IPS DF 6.9 (cell line): ENCODE measurements around the gene EZH1.
A peak's percentile ranks its signal among the peaks of the same experiment; 100 is the strongest.
"Not testable (repeated sequence)": the region's sequence is repeated elsewhere in the genome, so short reads cannot be mapped to it uniquely, and the experiment has no call there.

Source experiments
- DNase-seq: peaks from one replicate; pipeline ENCODE4 v3.0.0-alpha.2; 2013; ENCODE audit warnings: low read depth, low spot score
- H3K27ac ChIP-seq: one replicate; pipeline ENCODE4 v1.5.1; 2013; ENCODE audit warnings: low read length, control low read depth
- H3K27me3 ChIP-seq: 2 replicates; pipeline ENCODE4 v1.6.1; 2013; ENCODE audit warnings: mild to moderate bottlenecking, low read length; ENCODE audit not compliant: control insufficient read depth, insufficient read depth
- H3K36me3 ChIP-seq: 2 replicates; pipeline ENCODE4 v1.6.1; 2013; ENCODE audit warnings: low read length; ENCODE audit not compliant: control insufficient read depth, insufficient read depth
- H3K4me1 ChIP-seq: 2 replicates; pipeline ENCODE4 v1.6.1; 2013; ENCODE audit warnings: low read length; ENCODE audit not compliant: control insufficient read depth, insufficient read depth
- H3K4me3 ChIP-seq: 2 replicates; pipeline ENCODE4 v1.5.1; 2013; ENCODE audit warnings: mild to moderate bottlenecking, low read length
- H3K9me3 ChIP-seq: 2 replicates; pipeline ENCODE4 v1.6.1; 2013; ENCODE audit warnings: low read length, inconsistent platforms; ENCODE audit not compliant: control insufficient read depth, insufficient read depth
- WGBS: extraction: QIAGEN DNeasy Blood & Tissue Kit; methylation state at CpG from one replicate; pipeline ENCODE4 v1.1.7; 2013; ENCODE audit warnings: mixed read lengths, missing lambda C conversion rate; ENCODE audit not compliant: insufficient read length, insufficient coverage; 5-methylcytosine and 5-hydroxymethylcytosine counted together

The EZH1 gene

DNA sequence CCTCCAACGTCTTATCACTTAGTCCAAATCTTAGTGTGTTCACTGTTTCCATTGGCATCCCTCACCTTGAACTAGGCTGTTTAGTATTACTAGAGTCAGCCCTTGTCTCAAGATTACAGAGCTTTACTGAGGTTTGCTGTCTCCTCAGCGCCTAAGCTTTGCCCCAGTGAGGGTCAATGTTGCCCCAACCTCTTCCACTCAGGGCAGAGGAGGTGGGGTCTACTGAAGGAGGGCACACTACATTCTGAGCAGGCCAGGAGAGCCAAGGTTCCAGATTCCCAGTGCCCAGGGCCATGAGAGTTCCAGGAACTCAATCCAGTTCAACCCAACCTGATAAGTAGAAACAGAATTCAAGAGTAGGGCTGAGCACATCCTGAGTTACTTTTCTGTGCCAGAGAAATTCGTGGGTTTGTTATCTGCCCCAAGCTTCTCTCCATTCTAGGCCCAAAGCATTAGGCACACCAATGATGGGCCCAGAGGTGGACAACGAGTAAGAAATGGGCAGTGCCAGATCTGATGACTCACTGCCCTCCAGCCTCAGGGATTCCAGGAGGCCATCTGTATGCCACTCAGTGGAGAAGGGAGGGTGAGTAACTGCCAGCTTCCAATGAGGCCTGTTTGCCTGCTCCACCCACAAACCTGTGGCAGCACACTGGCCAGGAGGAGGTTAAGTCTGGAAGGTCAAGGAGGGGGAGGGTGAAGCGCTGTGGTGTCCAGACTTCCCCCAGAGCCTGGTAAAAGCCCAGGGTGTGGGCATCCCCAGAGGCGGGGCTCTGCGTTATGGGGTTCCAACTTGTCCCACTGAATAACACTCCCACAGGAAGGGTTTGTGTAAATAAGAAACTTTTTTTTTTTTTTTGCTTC lies 77.5 kb downstream of the EZH1 start:
- peaks cover 9% of the 10 kb centered on the region for H3K36me3 ChIP-seq
- H3K9me3 ChIP-seq: no peaks in the 10 kb centered on the region
- DNase-seq: no peak
- H3K27me3 ChIP-seq: no peaks in the 10 kb centered on the region
- H3K4me1 ChIP-seq: peaks cover 5% of the 10 kb centered on the region
- H3K4me3 ChIP-seq: no peak overlapping the region
- WGBS: no CpG with 5 or more reads among the region's 7 CpGs
- H3K27ac ChIP-seq: no peak overlapping the region

GRCh38 chr17:42666126-42666525 lies 78.7 kb downstream of the EZH1 start:
- not testable (repeated sequence) for H3K27ac ChIP-seq, H3K36me3 ChIP-seq

GRCh38 chr17:42665581-42666001 lies 79.2 kb downstream of the EZH1 start:
- peaks cover 9% of the 10 kb centered on the region for H3K36me3 ChIP-seq
- H3K9me3 ChIP-seq: no peaks in the 10 kb centered on the region
- no peak overlapping the region for H3K27ac ChIP-seq
- no peak overlapping the region for H3K4me3 ChIP-seq
- no peak for DNase-seq
- H3K4me1 ChIP-seq: peaks cover 1% of the 10 kb centered on the region
- no peaks in the 10 kb centered on the region for H3K27me3 ChIP-seq
- whole genome bisulfite sequencing: no CpG with 5 or more reads among the region's 14 CpGs

More at GRCh38 chr17:42666126-42666525, 78.7 kb downstream of the EZH1 start:
- not testable (repeated sequence) for H3K27me3 ChIP-seq, DNase-seq, H3K4me1 ChIP-seq, H3K4me3 ChIP-seq, H3K9me3 ChIP-seq
- no CpG with 5 or more reads among the region's 16 CpGs for WGBS

GRCh38 chr17:42660692-42661345 lies 84.0 kb downstream of the EZH1 start:
- DNase-seq: no peak
- no peak overlapping the region for H3K4me3 ChIP-seq
- H3K36me3 ChIP-seq: no peaks in the 10 kb centered on the region
- WGBS: no CpG with 5 or more reads among the region's 7 CpGs
- no peaks in the 10 kb centered on the region for H3K9me3 ChIP-seq
- no peaks in the 10 kb centered on the region for H3K27me3 ChIP-seq
- H3K27ac ChIP-seq: no peak overlapping the region
- peaks cover 3% of the 10 kb centered on the region; the same call in 1 of the 2 replicates for H3K4me1 ChIP-seq

- peak overlapping the region; percentile 69; the same call in 1 of the 2 replicates for H3K4me3 ChIP-seq
- not testable (repeated sequence) for H3K9me3 ChIP-seq, H3K27ac ChIP-seq, H3K4me1 ChIP-seq, DNase-seq, H3K36me3 ChIP-seq, H3K27me3 ChIP-seq
- WGBS: no CpG with 5 or more reads among the region's 14 CpGs
Measured at GRCh38 chr17:42659932-42660274, 84.9 kb downstream of the EZH1 start.

GRCh38 chr17:42659079-42659931 lies 85.5 kb downstream of the EZH1 start, which contains the start of gene TUBG2:
Gene TUBG2 (plus strand): TSS chr17:42659284. CDS start chr17:42659504, 220 bp downstream.
- H3K36me3 ChIP-seq: no peaks in the 10 kb centered on the region
- H3K4me1 ChIP-seq: peaks cover 3% of the 10 kb centered on the region; the same call in 1 of the 2 replicates
- H3K27ac ChIP-seq: no peak within 1 kb of the TSS
- peak within 1 kb of the TSS; percentile 69; the same call in 1 of the 2 replicates for H3K4me3 ChIP-seq
- H3K9me3 ChIP-seq: no peaks in the 10 kb centered on the region
- DNase-seq: peak; percentile 93
- WGBS: no CpG with 5 or more reads among the region's 59 CpGs
- H3K27me3 ChIP-seq: no peaks in the 10 kb centered on the region

DNA sequence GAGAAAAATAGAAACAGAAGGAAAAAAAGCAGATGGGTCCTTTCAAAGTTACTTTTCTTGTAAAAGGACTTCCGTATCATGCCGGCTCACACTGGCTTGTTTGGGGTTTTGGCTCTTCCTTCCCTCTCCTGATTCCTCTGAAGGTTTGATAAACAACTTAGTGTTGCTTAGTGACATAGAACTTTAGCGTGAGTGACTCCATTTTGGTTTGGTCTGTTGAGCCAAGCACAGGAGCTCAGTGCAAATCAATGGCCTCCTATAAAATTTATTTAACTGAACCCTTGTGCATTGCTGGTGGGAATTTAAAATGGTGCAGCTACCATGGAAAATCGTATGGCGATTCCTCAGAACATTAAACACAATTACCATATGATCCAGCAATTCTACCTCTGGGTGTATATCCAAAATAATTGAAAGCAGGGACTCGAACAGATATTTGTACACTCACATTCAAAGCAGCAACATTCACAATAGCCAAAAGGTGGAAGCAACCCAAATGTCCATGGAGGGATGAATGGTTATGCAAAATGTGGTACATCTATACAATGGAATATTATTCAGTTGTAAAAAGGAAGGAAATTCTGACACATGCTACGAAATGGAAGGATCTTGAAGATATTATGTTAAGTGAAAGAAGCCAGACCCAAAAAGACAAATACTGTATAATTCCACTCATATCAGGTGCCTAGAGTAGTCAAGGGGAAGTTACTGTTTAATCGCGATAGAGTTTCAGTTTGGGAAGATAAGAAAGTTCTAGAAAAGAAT lies 86.8 kb downstream of the EZH1 start:
- no peak overlapping the region for H3K27ac ChIP-seq
- DNase-seq: no peak
- no peaks in the 10 kb centered on the region for H3K27me3 ChIP-seq
- no peaks in the 10 kb centered on the region for H3K36me3 ChIP-seq
- no CpG with 5 or more reads among the region's 9 CpGs for WGBS
- peaks cover 6% of the 10 kb centered on the region for H3K4me1 ChIP-seq
- no peak overlapping the region for H3K4me3 ChIP-seq
- H3K9me3 ChIP-seq: no peaks in the 10 kb centered on the region

GRCh38 chr17:42655528-42655927 lies 89.3 kb downstream of the EZH1 start:
- no CpG with 5 or more reads among the region's 2 CpGs for WGBS
- H3K4me3 ChIP-seq: no peak overlapping the region
- H3K27ac ChIP-seq: no peak overlapping the region
- no peaks in the 10 kb centered on the region for H3K27me3 ChIP-seq
- peaks cover 5% of the 10 kb centered on the region for H3K4me1 ChIP-seq
- H3K9me3 ChIP-seq: no peaks in the 10 kb centered on the region
- no peak for DNase-seq
- H3K36me3 ChIP-seq: no peaks in the 10 kb centered on the region

DNA sequence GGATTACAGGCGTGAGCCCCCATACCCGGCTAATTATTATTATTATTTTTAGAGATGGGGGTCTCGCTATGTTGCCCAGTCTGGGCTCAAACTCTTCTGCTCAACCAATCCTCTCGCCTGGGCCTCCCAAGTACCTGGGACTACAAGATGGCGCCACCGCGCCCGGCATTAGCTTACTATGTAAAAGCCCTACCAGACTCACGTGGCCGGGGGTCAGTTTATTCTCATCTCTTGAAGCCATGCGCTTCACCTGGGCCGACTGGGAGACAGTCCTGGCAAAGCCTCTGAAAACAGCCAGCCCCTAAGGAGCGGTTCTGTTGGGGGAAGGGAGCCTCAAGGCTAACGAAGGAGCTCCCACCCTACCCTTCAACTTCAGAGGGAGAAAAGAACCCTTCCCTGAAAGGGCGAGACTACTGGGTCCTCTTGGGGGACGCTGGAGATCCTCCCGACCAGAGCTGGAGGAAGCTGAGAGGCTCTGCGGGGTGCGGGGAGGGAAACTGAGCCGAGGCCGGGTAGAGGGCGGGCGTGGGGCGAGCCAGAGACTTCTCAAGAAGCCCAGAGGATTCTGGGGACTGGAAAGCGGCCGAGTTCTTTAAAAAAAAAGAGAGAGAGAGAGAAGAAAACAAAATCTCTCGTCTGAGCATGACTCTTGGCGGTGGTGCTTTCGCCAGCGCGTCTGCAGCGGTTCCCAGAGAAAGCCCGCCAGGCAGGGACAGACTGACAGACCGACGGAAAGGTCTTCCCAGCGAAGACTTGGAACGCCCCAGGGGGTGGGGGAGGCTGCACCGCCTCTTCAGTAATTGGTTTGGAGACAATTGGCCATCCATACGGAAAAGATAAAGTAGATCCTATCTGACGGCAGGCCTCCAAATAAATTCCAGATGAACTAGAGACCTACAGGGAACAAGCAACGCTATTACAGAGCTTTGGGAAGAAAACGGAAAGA lies 91.4 kb downstream of the EZH1 start:
- WGBS: no CpG with 5 or more reads among the region's 42 CpGs
- Histone ChIP-seq H3K27me3 (no peaks in the 10 kb centered on the region), H3K9me3 (no peaks in the 10 kb centered on the region), H3K4me1 (peaks cover 2% of the 10 kb centered on the region; the same call in 1 of the 2 replicates), H3K4me3 (peak overlapping the region; percentile 0; the same call in 1 of the 2 replicates), H3K27ac (no peak overlapping the region), H3K36me3 (no peaks in the 10 kb centered on the region)
- DNase-seq: no peak
